HCT116 (cell line): ENCODE data around the gene NDE1. TPM values are rescaled to one million over a fixed set of nuclear protein-coding genes. Genes with fewer than 3 reads are reported as not detected.
"Not testable (repeated sequence)": the region's sequence is repeated elsewhere in the genome, so short reads cannot be mapped to it uniquely, and the experiment has no call there.

ENCODE experiments used
- ATAC-seq: fragments of 200-7000 bp; cut with Tn5 transposase; 2 replicates; pipeline ENCODE4 v1.9.1; 2020; ENCODE audit warnings: mild to moderate bottlenecking, moderate library complexity
- BruUV-seq: library from RNA; stranded (reverse); fragments of 400-500 nt; replicated peaks from 2 replicates; lab custom pipeline; 2021; lab: Mats Ljungman, UMichigan
- CTCF ChIA-PET: fragments of 300-600 bp; sonication (Branson Sonifier 250); formaldehyde crosslinking; loops from one replicate; lab custom pipeline; 2021; ENCODE audit warnings: antibody characterized with exemption; lab: Charles Lee
- POLR2A ChIA-PET: fragments of 300-600, 350-600 bp; sonication (Branson Sonifier 250); formaldehyde crosslinking; loops from one replicate; lab custom pipeline; 2021; ENCODE audit warnings: antibody characterized with exemption; lab: Charles Lee
- RAD21 ChIA-PET, 2 experiments: fragments of 300-600 bp; sonication (Branson Sonifier 250); formaldehyde crosslinking; loops; one replicate each; lab custom pipeline; 2023; ENCODE audit warnings: low total read pairs in 2 of 2; ENCODE audit not compliant: uncharacterized antibody in 2 of 2, unreplicated experiment in 2 of 2, low non-redundant PET in 1 of 2; lab: Charles Lee
- DNase-seq: peaks from one replicate; pipeline ENCODE4 v3.0.0-alpha.2; 2010; ENCODE audit warnings: low read depth, low spot score
- H2AFZ ChIP-seq: fragments of 200-600 bp; shearing (Covaris generic), sonication (generic); 2 replicates; pipeline ENCODE4 v1.6.1; 2017; ENCODE audit warnings: low read depth, mixed run types, mixed read lengths, antibody characterized with exemption, low read length; ENCODE audit not compliant: poor library complexity, severe bottlenecking
- H3K27ac ChIP-seq: 2 replicates; pipeline ENCODE4 v1.5.1; 2012; ENCODE audit warnings: low read depth, low read length
- H3K27me3 ChIP-seq: fragments of 200-600 bp; sonication (generic); 2 replicates; pipeline ENCODE4 v1.6.1; 2016; ENCODE audit warnings: mixed run types, low read length, mixed read lengths; ENCODE audit not compliant: insufficient read depth
- H3K36me3 ChIP-seq, 2 experiments: fragments of 200-500 bp in 1 of 2; fragments of 200-600 bp in 1 of 2; sonication (Bioruptor generic) in 1 of 2; sonication (generic) in 1 of 2; 2 replicates each; pipeline versions ENCODE4 v1.5.1 to v1.6.1; 2014 to 2016; ENCODE audit warnings: low read length in 2 of 2, inconsistent platforms in 1 of 2, mixed read lengths in 1 of 2, mixed run types in 1 of 2; ENCODE audit not compliant: insufficient read depth in 2 of 2, control insufficient read depth in 1 of 2
- H3K4me1 ChIP-seq, 2 experiments: fragments of 200-600 bp in 1 of 2; sonication (generic) in 1 of 2; 2 replicates each; pipeline versions ENCODE4 v1.5.1 to v1.6.1; 2012 to 2017; ENCODE audit warnings: low read length in 2 of 2, inconsistent platforms in 1 of 2, mild to moderate bottlenecking in 1 of 2, mixed read lengths in 1 of 2, mixed run types in 1 of 2, moderate library complexity in 1 of 2; ENCODE audit not compliant: insufficient read depth in 2 of 2, control insufficient read depth in 1 of 2
- H3K4me2 ChIP-seq: fragments of 200-600 bp; sonication (generic); 2 replicates; pipeline ENCODE4 v1.6.1; 2017; ENCODE audit warnings: mixed run types, low read length, mixed read lengths
- H3K4me3 ChIP-seq, 2 experiments: fragments of 200-600 bp in 1 of 2; sonication (generic) in 1 of 2; replicated peaks in 1 of 2; 2 replicates each; pipeline ENCODE4 v1.5.1; 2011 to 2016; ENCODE audit warnings: low read length in 2 of 2, control low read depth in 1 of 2, low read depth in 1 of 2, mild to moderate bottlenecking in 1 of 2, mixed read lengths in 1 of 2, mixed run types in 1 of 2
- H3K79me2 ChIP-seq: fragments of 200-600 bp; sonication (generic); 2 replicates; pipeline ENCODE4 v1.6.1; 2017; ENCODE audit warnings: mild to moderate bottlenecking, mixed run types, low read length, moderate library complexity, mixed read lengths; ENCODE audit not compliant: insufficient read depth
- H3K9ac ChIP-seq: fragments of 200-600 bp; sonication (generic); 2 replicates; pipeline ENCODE4 v1.6.1; 2016; ENCODE audit warnings: low read length, mixed read lengths
- H3K9me2 ChIP-seq: fragments of 200-600 bp; sonication (generic), shearing (Covaris generic); 2 replicates; pipeline ENCODE4 v1.6.1; 2017; ENCODE audit warnings: mixed run types, mild to moderate bottlenecking, moderate library complexity; ENCODE audit not compliant: insufficient read depth
- H3K9me3 ChIP-seq, 2 experiments: fragments of 200-500 bp in 1 of 2; fragments of 200-600 bp in 1 of 2; sonication (Bioruptor generic) in 1 of 2; sonication (generic) in 1 of 2; 2 replicates each; pipeline ENCODE4 v1.6.1; 2014 to 2017; ENCODE audit warnings: low read length in 2 of 2, mixed read lengths in 2 of 2, inconsistent platforms in 1 of 2, low read depth in 1 of 2, mild to moderate bottlenecking in 1 of 2, mixed run types in 1 of 2, moderate library complexity in 1 of 2; ENCODE audit not compliant: control insufficient read depth in 1 of 2, insufficient read depth in 1 of 2
- H4K20me1 ChIP-seq: fragments of 200-600 bp; sonication (generic), shearing (Covaris generic); 2 replicates; pipeline ENCODE4 v1.6.1; 2017; ENCODE audit warnings: mixed run types, mild to moderate bottlenecking, moderate library complexity; ENCODE audit not compliant: insufficient read depth
- ELF1 ChIP-seq: IDR thresholded peaks from 2 replicates; pipeline ENCODE4 v1.6.1; 2012; ENCODE audit warnings: low read depth, borderline replicate concordance
- JUND ChIP-seq: IDR thresholded peaks from 2 replicates; pipeline ENCODE4 v1.6.1; 2012
- POLR2A ChIP-seq: IDR thresholded peaks from 2 replicates; pipeline ENCODE4 v1.7.0; 2011; ENCODE audit warnings: borderline replicate concordance; ENCODE audit not compliant: insufficient read depth, insufficient read length; ENCODE audit errors: extremely low read depth
- ZBTB33 ChIP-seq: IDR thresholded peaks from 2 replicates; pipeline ENCODE4 v1.6.1; 2011; ENCODE audit warnings: mild to moderate bottlenecking, low read length, moderate library complexity; ENCODE audit not compliant: insufficient replicate concordance; ENCODE audit errors: extremely low read depth
- intact Hi-C: fragments of 100-400 bp; cut with micrococcal nuclease; formaldehyde crosslinking; loops from 2 replicates; pipeline ENCODE4 v1.10.0; 2022
- total RNA-seq: library from RNA; stranded (reverse); gene quantifications from one replicate; pipeline ENCODE4 v1.2.1, GENCODE V29; 2021; ENCODE audit not compliant: unreplicated experiment

Gene NDE1
- total RNA-seq, 1 experiment from 2014 or later: 103 TPM

DNA sequence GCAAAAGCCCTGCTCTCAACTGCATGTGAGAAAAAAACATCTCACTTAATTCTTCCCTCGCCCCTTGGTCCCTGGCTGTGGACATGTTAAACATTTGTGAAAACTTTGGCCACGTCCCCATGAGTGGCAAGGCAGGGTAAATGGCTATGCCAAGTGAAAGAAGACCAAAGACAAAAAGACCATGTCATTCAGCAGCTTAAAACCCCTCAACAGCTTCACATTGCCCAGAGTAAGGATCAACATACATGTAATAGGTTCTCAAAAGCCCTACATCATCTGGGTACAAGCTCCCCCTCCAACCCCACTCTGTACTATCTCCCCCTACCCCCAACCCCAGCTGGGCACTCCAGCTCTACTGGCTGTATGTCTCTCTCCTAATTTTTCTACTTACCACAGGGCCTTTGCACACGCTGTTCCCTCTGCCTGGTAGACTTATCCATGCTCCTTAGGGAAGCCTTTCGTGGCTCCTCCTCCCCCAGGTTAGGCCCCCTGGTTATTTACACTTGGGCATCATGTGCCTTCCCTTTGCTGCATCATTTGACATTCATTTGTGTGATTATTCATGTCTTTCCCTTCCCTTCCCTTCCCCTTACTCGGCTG lies 75.7 kb downstream of the NDE1 start:
- ChIA-PET RAD21 (no interaction called here), POLR2A (no interaction called here), CTCF (no interaction called here)
- no peaks in the 10 kb centered on the region for H3K9me2 ChIP-seq
- H3K4me2 ChIP-seq: no peak overlapping the region
- peaks cover 0 to 14% of the 10 kb centered on the region in 2 experiments; a peak in 3 of 4 replicates for H3K36me3 ChIP-seq
- H3K4me1 ChIP-seq: no peaks in the 10 kb centered on the region
- no peaks in the 10 kb centered on the region for H4K20me1 ChIP-seq
- DNase-seq (no peak), ATAC-seq (no peak; the same call in 1 of the 2 replicates)
- H3K27me3 ChIP-seq: no peaks in the 10 kb centered on the region
- no peak overlapping the region for H3K4me3 ChIP-seq
- no peaks in the 10 kb centered on the region for H3K79me2 ChIP-seq
- H3K9ac ChIP-seq: no peak overlapping the region
- H3K27ac ChIP-seq: no peak overlapping the region
- H3K9me3 ChIP-seq: no peaks in the 10 kb centered on the region
- BruUV-seq: no TSS peak
- no peak for TF ChIP-seq ZBTB33
- no peak overlapping the region for H2AFZ ChIP-seq
- intact Hi-C loops: no loop called here

- Histone ChIP-seq H2AFZ (no peak overlapping the region), H3K9ac (no peak overlapping the region), H3K4me2 (no peak overlapping the region), H4K20me1 (no peaks in the 10 kb centered on the region), H3K9me2 (no peaks in the 10 kb centered on the region), H3K27me3 (no peaks in the 10 kb centered on the region), H3K4me1 (no peaks in the 10 kb centered on the region), H3K27ac (no peak overlapping the region), H3K79me2 (no peaks in the 10 kb centered on the region), H3K9me3 (no peaks in the 10 kb centered on the region), H3K4me3 (no peak overlapping the region), H3K36me3 (peaks cover 0 to 14% of the 10 kb centered on the region in 2 experiments; a peak in 3 of 4 replicates)
- ChIA-PET CTCF (no interaction called here), POLR2A (no interaction called here), RAD21 (no interaction called here)
- no TSS peak for BruUV-seq
- DNase-seq: no peak
- intact Hi-C loops: no loop called here
- TF ChIP-seq JUND (no peak), POLR2A (no peak), ELF1 (no peak)
- peak; percentile 32; the same call in 1 of the 2 replicates for ATAC-seq
Observed at GRCh38 chr16:15726715-15727114, 76.7 kb downstream of the NDE1 start.

GRCh38 chr16:15727697-15728096 lies 77.7 kb downstream of the NDE1 start:
- H3K4me2 ChIP-seq, RAD21 ChIA-PET, H3K27me3 ChIP-seq, H3K4me1 ChIP-seq, H3K9me3 ChIP-seq, H4K20me1 ChIP-seq, intact Hi-C loops, H3K79me2 ChIP-seq, ATAC-seq, H3K27ac ChIP-seq, H2AFZ ChIP-seq, H3K4me3 ChIP-seq, H3K9ac ChIP-seq, BruUV-seq, DNase-seq, H3K9me2 ChIP-seq, CTCF ChIA-PET, POLR2A ChIA-PET: not testable (repeated sequence)
- H3K36me3 ChIP-seq: peaks cover 0 to 14% of the 10 kb centered on the region in 2 experiments; a peak in 3 of 4 replicates
